NOMO-1 treated with dmso at 0.1 percent for 144 hours (cell line): ENCODE results near the gene CPEB2.

Experiments used
- DNase-seq: peaks from one replicate; lab custom pipeline; 2025; ENCODE audit not compliant: unreplicated experiment; lab: John Stamatoyannopoulos, UW

Gene CPEB2

DNA sequence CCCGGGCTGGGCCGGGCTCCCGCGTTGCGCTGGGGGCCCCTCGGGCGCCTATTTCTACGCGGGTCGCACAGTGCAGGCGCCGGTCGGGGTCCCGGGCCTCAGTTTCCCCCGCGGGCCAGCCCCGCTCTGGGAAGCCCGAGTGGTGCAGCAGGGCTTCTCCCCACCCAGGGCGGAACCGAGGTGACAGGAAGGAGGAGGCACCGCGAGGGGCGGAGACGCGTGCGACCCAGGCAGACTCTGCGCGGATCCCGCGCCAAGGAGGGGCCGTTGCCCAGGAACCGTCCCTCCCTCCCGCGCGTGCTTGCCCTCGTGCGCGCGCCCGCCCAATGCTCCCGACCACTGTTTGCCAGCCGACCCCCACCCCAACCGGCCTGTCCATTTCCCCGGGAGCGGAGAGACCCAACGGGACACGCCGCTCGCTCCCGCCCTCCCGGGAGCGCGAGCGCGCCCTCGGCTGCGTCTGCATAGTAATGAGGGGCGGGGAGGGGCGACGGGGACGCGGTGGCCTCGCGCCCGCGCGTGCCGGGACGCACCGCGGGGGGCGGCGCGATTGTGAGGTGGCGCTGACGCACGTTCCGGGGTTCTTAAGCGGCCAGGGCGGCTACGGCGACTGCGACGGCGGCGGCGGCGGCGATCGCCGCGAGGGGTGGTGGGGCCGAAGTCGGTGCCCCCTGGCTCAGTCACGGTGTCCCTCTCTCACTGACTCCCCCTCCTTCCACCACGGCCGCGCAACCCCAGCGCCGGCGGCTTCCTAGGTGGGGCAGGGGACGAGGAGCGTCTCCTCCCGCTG is at the start of gene CPEB2:
CPEB2 (plus strand) TSS at position 613 of the 790 bp plus-strand sequence. CDS start 193 bp downstream, outside the sequence.
- peak; percentile 95 for DNase-seq

DNA sequence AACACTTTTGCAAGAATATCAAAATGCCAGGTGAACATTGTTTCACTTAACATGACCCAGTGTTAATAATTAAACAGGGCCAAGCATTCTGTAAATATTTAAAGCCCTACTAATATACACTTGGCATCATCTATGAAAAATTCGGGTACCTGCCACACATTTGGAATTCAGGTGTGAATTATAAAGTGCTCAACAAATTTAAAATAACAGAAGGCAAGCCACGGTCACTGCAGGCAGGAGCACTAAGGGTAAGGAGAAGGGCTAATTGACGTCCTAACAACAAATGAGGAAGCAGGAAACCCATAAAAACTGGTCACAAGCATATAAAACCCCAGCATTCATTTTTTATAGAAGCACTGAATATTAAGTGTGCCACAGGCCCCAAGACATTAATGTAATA is 43.8 kb upstream of the CPEB2 start:
- peak; percentile 5 for DNase-seq

DNA sequence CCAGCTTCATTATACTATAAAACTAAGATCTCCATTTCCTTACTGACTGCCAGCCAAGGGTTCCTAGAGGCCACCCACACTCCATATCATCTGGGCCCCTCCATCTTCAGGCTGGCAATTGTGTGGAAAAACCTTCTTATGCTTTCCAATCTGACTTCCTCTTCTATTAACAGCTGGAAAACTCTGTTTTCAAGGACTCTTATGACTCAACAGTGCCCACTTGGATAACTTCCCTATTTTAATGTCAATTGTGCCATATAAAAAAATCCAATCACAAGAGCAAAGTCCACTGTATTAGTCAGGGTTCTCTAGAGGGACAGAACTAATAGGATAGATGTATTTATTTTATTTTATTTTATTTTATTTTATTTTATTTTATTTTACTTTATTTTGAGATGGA is 41.0 kb upstream of the CPEB2 start:
- no peak for DNase-seq

DNA sequence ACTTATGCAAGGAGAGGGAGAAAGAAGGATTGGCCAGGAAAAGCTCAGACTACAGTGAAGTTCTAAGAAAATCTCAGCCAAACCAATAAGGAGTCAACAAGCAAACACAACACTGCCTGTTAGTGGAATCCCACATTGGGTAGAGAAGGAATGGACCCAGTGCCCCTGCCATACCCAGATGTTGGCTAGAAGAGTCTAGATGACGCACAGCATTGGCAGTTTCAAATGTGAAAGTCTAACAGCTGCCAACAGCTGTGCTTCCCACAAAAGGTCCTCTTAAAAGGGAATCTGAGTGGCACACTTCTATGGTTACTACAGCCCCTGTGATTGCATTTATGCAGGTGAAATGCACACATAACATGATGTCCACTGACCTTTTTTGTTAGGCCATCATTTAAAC is 37.2 kb upstream of the CPEB2 start:
- no peak for DNase-seq

DNA sequence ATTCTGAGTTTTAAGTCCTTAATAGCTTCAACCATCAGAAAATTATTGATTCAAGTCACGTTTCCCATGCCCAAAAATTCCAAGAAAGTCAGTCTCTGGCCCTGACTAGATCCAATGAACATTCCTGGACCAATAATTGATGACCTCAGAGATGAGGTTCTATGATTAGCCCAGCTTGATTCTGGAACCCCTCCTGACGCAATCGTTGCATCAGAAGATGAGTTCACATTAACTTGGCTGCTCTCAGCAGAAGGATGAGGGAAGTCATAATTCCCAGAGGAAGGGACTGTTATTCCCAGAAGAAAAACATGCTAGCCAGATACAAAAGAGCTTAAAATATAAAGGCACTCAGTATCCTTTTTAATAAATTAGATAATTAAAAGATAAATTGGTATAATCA is 34.3 kb upstream of the CPEB2 start:
- no peak for DNase-seq

DNA sequence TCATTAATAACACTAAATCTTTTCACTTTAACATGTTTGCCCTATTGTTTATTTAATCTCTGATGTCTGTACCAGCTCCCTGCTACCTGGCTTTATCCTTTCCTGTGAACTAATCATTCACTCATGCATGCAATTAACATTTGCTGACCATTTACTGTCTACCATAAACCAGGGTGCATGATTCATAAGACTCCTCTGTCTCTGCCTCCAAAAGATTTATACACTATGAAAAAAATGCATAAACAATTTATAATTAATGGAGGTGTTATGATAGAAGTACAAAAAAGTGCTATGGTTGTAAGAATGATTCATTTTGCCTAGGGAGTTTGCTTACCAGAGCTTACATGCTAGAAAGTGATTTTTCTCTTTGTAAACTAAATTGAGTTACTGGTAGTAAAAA is 24.5 kb upstream of the CPEB2 start:
- DNase-seq = no peak

DNA sequence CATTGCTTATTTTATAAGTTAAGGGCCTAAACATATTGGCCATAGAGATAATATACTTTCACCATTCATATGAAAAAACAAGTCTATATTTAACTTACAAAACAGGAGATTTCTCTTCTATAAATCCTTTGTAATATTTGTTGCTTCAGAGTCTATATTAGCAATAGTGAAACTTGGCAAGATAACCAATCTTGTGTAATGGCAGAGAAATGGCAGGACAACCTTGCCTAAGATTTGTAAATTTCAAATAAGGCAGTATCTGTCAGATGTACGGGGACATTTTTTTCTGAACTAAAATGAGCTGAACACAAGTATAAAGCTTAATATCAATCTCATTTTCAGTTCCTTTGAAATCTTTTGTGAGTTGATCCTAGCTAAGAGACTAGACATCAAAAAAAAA is 17.8 kb upstream of the CPEB2 start:
- DNase-seq = no peak

DNA sequence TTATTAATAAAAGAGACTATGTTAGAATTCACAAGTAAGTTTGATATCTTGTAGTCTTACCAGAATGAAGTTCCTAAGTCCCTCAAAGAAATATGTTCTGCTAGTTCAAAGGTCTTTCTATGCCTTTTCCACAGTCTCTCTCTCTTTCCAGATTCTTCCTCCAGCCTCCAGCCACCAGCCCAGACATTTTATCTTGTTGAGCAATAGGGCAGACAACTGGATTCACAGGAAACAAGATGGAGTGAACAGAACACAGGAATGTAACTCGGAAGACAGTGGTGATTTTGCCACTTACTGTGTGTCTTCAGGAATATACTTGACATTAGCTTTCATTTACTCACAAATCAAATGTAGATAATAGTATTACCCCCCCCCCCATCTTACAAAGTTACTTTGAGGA is 17.1 kb upstream of the CPEB2 start:
- no peak for DNase-seq

DNA sequence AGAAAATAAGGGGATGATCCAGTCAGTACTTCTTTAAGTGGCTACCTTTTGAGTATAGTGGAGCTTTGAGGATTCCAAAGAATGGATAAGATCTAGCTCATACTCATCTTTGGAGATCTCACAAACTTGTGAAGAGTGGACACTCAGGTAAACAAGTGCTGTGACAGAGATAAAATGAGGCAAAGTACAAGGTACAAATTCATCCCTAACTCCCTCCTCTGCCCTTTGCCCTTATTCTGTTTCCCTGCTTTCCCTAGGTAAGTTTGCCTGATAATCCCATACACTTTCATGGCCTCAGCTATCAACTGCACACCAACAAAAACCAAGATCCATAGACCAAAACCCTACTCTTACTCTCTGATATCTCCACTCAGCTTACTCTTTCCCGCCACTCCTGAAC is 16.4 kb upstream of the CPEB2 start:
- no peak for DNase-seq

DNA sequence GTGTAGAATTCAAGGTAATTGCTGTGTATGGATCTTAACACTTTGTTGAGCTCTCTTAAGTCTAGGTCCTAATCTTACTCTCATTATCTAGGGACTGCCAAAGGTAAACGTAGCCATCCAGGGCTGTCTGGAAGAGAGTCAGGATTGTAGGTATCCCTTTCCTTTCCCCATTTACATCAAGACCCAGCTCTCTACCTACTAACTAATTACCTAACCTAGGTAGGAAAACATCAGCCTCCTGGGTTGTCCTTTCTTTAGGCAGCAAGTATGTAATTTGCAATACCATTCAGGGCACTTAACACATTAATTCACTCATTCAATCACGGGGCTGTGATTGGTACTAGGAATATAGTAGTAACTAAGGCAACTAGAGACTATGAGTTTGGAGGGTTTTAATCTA is 15.2 kb upstream of the CPEB2 start:
- DNase-seq = no peak

DNA sequence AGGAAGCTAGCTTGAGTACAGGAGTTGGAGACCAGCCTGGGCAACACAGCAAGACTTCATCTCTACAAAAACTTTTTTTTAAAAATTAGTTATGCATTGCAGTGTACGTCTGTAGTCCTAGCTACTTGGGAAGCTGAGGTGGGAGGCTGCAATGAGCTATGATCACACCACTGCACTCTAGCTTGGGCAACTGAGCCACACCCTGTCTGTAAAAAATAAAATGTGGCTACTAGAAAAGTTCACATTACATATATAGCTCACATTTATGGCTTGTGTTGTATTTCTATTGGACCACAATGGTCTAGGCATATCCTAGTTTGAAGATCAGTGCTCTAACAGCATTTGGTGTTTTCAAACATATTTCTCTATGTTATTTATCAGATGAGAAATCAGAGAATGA is 11.8 kb upstream of the CPEB2 start:
- DNase-seq = no peak

DNA sequence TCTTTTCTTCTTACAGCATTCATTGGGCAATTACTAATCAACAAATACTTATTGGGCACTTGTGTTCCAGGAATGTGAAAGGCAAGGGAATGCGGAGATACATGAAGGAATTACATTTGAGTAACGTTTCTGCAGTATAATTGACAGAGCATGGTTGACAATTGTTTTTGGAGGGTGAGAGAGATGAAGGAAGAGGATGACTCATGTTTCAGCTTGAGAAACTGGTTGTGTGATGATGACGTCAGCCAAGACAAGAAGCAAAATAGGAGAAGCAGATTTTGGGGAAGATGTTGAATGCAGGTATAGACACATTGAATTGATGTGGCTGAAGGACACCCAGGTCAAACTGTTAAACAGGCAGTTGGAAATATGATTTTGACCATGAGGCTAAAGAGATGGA is 8.0 kb upstream of the CPEB2 start:
- peak; percentile 75 for DNase-seq

DNA sequence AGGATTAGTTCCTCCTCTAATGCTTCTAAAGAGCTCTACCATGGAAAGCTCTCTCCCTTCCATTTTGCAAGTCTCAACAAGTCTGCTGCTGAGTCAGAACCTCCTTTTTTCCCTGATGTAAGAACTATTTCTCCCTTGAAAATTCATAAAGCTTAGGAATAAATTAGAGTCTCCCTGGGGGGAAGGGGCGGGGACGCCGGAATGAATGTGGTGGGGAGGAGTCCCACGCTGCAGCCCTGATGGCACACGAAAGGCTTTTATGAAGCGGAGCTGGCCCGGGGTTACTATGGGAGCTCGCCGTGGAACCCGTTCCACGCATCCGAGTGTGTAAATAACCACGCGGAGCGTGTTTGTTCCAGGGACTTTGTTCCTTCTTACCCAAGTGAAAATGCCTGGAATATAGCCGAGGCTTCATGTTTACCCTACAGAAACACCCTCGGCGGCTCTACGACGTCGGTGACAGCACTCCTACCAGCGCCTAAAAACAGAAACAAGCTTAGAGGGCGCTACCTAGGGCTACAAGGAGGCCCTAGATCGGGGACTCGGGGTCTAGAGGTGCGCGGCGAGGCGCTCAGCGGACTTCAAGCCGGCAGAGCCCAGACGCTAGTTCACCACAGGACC is 923 bp upstream of the CPEB2 start:
- peak; percentile 70 for DNase-seq

DNA sequence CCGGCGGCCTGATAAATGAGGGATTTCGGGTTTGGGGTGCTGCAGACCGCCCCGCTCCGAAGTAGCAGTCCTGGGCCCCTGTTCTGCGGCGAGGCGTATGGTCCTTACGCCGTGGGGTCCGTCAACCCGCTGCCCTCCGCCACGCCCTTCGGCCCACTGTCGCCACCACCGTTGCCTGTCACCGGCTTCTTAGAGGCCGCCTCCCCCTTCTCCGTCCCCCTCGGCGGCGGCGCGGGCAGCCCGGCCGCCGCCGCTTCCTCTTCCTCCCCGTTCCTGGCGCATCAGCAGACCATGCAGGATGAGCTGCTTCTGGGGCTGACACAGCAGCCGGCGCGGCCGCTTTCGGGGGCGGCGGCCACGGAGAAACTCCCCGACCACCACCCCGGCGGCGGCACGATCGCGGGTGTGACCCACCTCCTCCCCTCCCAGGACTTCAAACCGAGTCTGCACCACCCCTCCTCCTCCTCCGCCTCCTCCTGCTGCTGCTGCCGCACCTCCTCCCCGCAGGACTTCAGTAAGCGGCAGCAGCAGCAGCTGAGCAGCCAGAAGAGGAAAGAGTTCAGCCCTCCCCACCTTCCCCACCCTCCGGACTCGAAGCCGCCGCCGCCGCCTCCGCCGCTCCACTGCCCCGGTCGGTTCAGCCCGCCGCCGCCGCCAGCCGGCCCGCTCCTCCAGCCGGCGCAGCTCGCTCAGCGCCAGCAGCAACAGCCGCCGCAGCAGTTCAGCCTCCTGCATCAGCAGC is 549 bp downstream of the CPEB2 start:
- peak; percentile 71 for DNase-seq

DNA sequence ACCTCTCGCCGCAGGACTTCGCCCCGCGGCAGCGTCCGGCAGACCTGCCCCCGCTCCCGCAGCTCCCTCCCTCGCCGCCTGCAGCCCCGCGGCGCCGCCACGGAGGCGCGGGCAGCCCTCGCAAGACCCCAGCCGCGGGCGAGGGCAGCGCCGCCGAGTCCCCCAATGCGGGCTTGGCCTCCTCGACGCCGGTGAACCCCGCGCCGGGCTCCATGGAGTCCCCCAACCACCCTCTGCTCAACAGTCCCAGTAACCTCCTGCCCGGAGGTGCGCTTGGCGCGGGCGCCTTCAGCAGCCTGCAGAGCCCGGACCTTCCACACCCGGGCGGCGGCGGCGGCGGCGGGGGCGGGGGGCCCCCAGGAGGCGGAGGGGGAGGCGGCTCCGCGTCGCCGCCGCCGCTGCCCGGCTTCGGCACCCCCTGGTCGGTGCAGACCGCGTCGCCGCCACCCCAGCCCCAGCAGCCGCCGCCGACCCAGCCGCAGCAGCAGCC is 1.2 kb downstream of the CPEB2 start:
- no peak for DNase-seq

DNA sequence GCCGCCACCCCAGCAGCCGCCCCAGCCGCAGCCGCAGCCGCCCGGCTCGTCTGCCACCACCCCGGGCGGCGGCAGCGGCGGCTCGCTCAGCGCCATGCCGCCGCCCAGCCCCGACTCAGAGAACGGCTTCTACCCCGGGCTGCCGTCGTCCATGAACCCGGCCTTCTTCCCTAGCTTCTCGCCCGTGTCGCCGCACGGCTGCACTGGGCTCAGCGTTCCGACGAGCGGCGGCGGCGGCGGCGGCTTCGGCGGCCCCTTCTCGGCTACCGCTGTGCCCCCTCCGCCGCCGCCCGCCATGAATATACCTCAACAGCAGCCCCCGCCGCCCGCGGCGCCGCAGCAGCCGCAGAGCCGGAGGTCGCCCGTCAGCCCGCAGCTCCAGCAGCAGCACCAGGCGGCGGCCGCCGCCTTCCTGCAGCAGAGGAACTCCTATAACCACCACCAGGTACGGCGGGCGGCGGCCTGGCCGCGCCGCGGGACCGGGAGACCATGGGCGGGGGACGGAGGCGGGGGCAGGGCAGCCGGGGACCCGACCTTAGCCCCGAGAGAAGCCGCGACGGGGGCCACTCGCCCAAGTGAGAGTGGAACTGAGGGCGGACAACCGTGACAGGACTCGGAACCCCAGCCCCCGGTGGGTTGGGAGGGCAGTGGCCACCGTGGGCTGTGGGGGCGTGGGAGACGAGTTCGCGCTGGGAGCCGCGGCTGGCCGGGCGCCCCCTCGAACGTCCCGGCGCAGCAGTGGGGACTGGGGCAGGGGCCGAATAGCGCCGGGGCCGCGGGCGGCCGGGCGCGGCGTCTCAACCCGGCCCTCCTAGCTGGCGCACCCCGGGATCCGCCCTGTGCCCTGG is 1.8 kb downstream of the CPEB2 start:
- DNase-seq = no peak

DNA sequence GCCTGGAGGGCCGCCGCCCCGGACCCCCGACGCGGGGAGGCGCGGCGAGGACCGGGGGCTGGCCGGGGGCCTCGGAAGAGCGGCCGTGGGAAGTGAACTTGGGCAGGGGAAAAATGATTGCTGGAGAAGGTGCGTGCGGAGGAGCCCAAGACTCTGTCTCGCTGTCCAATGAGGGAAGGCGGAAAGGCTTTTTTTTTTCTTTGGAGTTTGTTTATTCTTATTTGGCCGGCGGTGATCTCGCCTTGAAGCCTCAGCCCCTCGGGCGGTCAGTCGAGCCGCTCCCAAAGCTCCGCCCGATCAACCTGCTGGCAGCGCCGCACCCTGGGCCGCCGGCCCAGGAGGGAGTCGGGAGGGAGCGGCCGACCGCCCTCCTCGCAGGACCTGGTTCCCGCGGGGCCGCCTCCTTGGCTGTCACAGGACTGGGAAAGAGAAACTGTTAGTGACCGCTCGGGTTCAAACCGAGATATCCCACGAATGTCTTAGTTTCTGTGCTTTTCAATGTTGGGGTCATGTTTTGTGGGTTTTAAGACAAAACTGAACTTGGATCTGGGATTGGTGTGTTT is 2.5 kb downstream of the CPEB2 start:
- DNase-seq = peak; percentile 34

DNA sequence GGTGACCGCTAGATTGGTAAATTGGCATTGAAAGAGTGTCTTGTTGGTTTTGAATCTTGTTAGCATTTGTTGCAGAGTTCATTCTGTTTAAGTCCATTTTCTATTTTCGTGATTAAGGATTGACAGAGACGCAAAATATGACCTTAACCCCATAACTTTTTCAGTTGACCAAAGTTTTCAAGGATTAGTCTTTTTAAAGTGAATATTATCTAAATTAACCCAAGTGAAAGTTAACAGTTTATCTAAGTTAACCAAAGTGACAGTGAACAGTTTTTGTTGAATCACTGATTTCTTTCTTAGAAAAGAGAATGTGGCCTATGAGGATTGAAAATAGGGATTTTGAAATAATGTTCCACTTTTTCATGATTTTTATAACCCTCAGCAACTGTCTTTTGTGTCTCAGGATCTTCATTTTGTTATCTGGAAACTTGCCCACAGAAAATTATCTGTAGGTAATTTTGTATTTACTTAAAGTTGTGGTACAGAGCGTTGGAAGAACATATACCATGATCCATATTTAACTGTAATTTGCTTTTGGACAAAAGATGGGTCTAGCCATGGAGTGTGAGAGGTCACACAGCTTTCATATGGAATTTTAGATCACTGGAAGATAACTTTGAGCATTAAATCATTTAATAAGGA is 3.3 kb downstream of the CPEB2 start:
- DNase-seq = no peak

DNA sequence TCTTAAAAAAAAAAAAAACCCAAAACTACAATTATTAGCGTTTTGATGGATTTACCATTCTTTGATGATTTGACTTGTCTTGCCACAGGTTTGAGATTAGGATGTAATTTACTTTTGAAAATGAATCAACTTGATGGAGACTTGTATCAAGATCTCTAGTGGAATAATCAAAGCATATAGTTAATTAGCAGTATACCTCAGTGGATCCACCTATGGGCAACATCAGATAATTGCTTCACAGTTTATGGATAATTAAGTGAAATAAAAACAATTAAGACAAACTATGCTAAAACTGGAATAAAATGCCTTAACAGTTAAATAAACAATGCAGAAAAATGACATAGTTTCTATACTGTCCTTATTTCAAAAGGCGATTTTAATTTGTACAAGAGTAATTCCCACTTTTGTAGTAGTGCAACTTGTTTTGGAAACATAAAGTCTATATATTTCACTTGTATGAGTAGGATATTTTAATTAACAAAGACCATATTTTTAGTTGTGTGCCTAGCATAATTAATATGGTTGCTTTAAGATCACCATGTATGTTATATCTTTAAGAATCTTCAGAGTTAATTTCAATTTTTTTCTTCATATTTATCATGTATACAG is 4.2 kb downstream of the CPEB2 start:
- DNase-seq = no peak

DNA sequence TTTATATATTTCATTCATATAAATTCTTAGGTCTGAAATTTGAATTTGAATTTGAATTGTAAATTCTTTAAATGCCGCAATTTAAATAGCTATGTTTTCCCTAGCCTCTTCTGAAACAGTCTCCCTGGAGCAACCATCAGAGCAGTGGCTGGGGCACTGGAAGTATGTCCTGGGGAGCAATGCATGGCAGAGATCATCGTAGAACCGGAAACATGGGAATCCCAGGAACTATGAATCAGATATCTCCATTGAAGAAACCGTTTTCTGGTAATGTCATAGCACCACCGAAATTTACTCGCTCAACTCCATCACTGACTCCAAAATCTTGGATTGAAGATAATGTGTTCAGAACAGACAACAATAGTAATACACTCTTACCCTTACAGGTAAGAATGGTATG is 4.9 kb downstream of the CPEB2 start:
- DNase-seq = no peak
